Neural cell (in vitro differentiated cells): Measurements from ENCODE around the gene TMEM254. TPM values are rescaled to one million over a fixed set of nuclear protein-coding genes. Genes with fewer than 3 reads are reported as not detected.

Experiments
- H2AFZ ChIP-seq: fragments of 200-600, 300-800 bp; sonication (generic), shearing (Covaris generic); 2 replicates; pipeline ENCODE4 v1.6.0; 2014; ENCODE audit warnings: low read depth, mild to moderate bottlenecking, antibody characterized with exemption, low read length, moderate library complexity
- H3F3A ChIP-seq: fragments of 200-600 bp; shearing (Covaris generic); 2 replicates; pipeline ENCODE4 v1.6.1; 2016; ENCODE audit warnings: mild to moderate bottlenecking, moderate library complexity, mixed read lengths, antibody characterized with exemption, low read length; ENCODE audit not compliant: insufficient read depth, poor library complexity, severe bottlenecking
- H3K27ac ChIP-seq: fragments of 200-600, 300-800 bp; sonication (generic), shearing (Covaris generic); 2 replicates; pipeline ENCODE4 v1.5.1; 2014; ENCODE audit warnings: mild to moderate bottlenecking, low read length, moderate library complexity
- H3K27me3 ChIP-seq: fragments of 300-800, 200-600 bp; sonication (generic), shearing (Covaris generic); 2 replicates; pipeline ENCODE4 v1.6.0; 2014; ENCODE audit warnings: mild to moderate bottlenecking, low read depth, low read length, moderate library complexity; ENCODE audit not compliant: insufficient read depth
- H3K36me3 ChIP-seq: fragments of 300-800, 200-600 bp; sonication (generic), shearing (Covaris generic); 2 replicates; pipeline ENCODE4 v1.5.1; 2014; ENCODE audit warnings: mild to moderate bottlenecking, antibody characterized with exemption, low read length, moderate library complexity; ENCODE audit not compliant: insufficient read depth
- H3K4me2 ChIP-seq: fragments of 300-800, 200-600 bp; sonication (generic), shearing (Covaris generic); 2 replicates; pipeline ENCODE4 v1.6.0; 2014; ENCODE audit warnings: mild to moderate bottlenecking, low read length
- H3K4me3 ChIP-seq: fragments of 300-800, 200-600 bp; sonication (generic), shearing (Covaris generic); 2 replicates; pipeline ENCODE4 v1.5.1; 2014; ENCODE audit warnings: mild to moderate bottlenecking, low read length, moderate library complexity
- H3K79me2 ChIP-seq: fragments of 200-600 bp; shearing (Covaris generic); replicated peaks from 2 replicates; pipeline ENCODE4 v1.6.0; 2014; ENCODE audit warnings: mild to moderate bottlenecking, low read length, moderate library complexity; ENCODE audit not compliant: insufficient read depth
- H3K9ac ChIP-seq: fragments of 300-800, 200-600 bp; sonication (generic), shearing (Covaris generic); 2 replicates; pipeline ENCODE4 v1.6.1; 2016; ENCODE audit warnings: mild to moderate bottlenecking, low read length, mixed read lengths
- H3K9me2 ChIP-seq: fragments of 200-600 bp; shearing (Covaris generic); 2 replicates; pipeline ENCODE4 v1.6.1; 2016; ENCODE audit warnings: mild to moderate bottlenecking, low read length, mixed read lengths; ENCODE audit not compliant: insufficient read depth
- H3K9me3 ChIP-seq: fragments of 200-600, 300-800 bp; sonication (generic), shearing (Covaris generic); 2 replicates; pipeline ENCODE4 v1.6.1; 2016; ENCODE audit warnings: mild to moderate bottlenecking, mixed run types, low read length, moderate library complexity, mixed read lengths
- H4K20me1 ChIP-seq: fragments of 200-600 bp; shearing (Covaris generic); 2 replicates; pipeline ENCODE4 v1.6.1; 2016; ENCODE audit warnings: mild to moderate bottlenecking, mixed run types; ENCODE audit not compliant: insufficient read depth
- EP300 ChIP-seq: fragments of 450-650 bp; conservative IDR thresholded peaks from 2 replicates; pipeline ENCODE4 v1.6.1; 2014; ENCODE audit warnings: antibody characterized with exemption, mild to moderate bottlenecking, moderate library complexity; ENCODE audit not compliant: poor library complexity, severe bottlenecking
- EZH2 ChIP-seq: fragments of 200-600, 300-800 bp; shearing (Covaris generic), sonication (generic); IDR thresholded peaks from 2 replicates; pipeline ENCODE4 v1.6.1; 2014; ENCODE audit warnings: antibody characterized with exemption, low read length, borderline replicate concordance, mild to moderate bottlenecking; ENCODE audit not compliant: insufficient read depth, poor library complexity, severe bottlenecking
- POLR2AphosphoS5 ChIP-seq: IDR thresholded peaks from 2 replicates; pipeline ENCODE4 v1.6.1; 2012
- RAD21 ChIP-seq: fragments of 450-650 bp; conservative IDR thresholded peaks from 2 replicates; pipeline ENCODE4 v1.6.1; 2014; ENCODE audit warnings: antibody characterized with exemption, mild to moderate bottlenecking, moderate library complexity
- TAF1 ChIP-seq: IDR thresholded peaks from 2 replicates; pipeline ENCODE4 v1.6.1; 2012; ENCODE audit warnings: low read depth
- polyA plus RNA-seq: library from polyadenylated mRNA; depleted of rRNA; stranded (reverse); fragments of >200 nt; gene quantifications from 2 replicates; pipeline ENCODE4 v1.2.3, GENCODE V29; 2014
- TF ChIP-seq, protein P1 (sequence below): fragments of 450-650 bp; IDR thresholded peaks from 2 replicates; pipeline ENCODE4 v1.5.1; 2014; ENCODE audit warnings: antibody characterized with exemption, mild to moderate bottlenecking, moderate library complexity; ENCODE audit not compliant: poor library complexity, severe bottlenecking
- TF ChIP-seq, protein P2 (sequence below): IDR thresholded peaks from 2 replicates; pipeline ENCODE4 v1.6.1; 2012; ENCODE audit warnings: borderline replicate concordance

The TMEM254 gene
- polyA plus RNA-seq, 1 donor from 2014 or later: 24.3 TPM

DNA sequence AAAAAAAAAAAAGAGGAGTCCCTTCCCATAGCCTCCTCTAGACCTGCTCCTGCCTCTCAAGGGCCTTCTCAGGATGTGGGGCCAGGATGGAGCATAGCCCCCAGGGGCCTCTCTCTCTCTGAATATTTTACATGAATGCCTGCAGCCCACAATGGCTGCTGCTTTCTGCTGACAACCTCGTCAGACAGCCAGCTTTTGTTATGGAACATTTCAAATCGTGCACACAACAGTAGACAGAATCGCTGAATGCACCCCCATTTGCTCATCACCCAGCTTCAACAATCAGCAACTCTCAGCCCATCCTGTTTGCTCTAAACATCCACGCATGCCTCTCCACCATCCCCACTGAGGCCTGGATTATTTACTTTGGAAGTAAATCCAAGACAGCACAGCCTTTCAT lies 59.5 kb downstream of the TMEM254 start:
- Histone ChIP-seq H3K4me2 (no peak overlapping the region), H3K9me3 (no peaks in the 10 kb centered on the region), H3K9me2 (no peaks in the 10 kb centered on the region), H3K9ac (no peak overlapping the region), H3K79me2 (no peaks in the 10 kb centered on the region), H3K27ac (no peak overlapping the region), H3K36me3 (no peaks in the 10 kb centered on the region), H3K27me3 (peaks cover 10% of the 10 kb centered on the region), H3K4me3 (no peak overlapping the region), H4K20me1 (no peaks in the 10 kb centered on the region), H2AFZ (no peak overlapping the region), H3F3A (no peaks in the 10 kb centered on the region)
- TF ChIP-seq TAF1: no peak
- no peak for TF ChIP-seq EZH2
- TF ChIP-seq, protein P1, sequence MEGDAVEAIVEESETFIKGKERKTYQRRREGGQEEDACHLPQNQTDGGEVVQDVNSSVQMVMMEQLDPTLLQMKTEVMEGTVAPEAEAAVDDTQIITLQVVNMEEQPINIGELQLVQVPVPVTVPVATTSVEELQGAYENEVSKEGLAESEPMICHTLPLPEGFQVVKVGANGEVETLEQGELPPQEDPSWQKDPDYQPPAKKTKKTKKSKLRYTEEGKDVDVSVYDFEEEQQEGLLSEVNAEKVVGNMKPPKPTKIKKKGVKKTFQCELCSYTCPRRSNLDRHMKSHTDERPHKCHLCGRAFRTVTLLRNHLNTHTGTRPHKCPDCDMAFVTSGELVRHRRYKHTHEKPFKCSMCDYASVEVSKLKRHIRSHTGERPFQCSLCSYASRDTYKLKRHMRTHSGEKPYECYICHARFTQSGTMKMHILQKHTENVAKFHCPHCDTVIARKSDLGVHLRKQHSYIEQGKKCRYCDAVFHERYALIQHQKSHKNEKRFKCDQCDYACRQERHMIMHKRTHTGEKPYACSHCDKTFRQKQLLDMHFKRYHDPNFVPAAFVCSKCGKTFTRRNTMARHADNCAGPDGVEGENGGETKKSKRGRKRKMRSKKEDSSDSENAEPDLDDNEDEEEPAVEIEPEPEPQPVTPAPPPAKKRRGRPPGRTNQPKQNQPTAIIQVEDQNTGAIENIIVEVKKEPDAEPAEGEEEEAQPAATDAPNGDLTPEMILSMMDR: no peak
- peak; percentile 67 for TF ChIP-seq POLR2AphosphoS5

GRCh38 chr10:80139265-80139664 lies 60.8 kb downstream of the TMEM254 start:
- H2AFZ ChIP-seq: no peak overlapping the region
- H3F3A ChIP-seq: no peaks in the 10 kb centered on the region
- no peaks in the 10 kb centered on the region for H3K9me2 ChIP-seq
- H3K27me3 ChIP-seq: no peaks in the 10 kb centered on the region
- no peak overlapping the region for H3K4me3 ChIP-seq
- H3K9me3 ChIP-seq: no peaks in the 10 kb centered on the region
- no peaks in the 10 kb centered on the region for H3K36me3 ChIP-seq
- TF ChIP-seq, protein P1: no peak
- no peak for TF ChIP-seq EP300
- TF ChIP-seq, protein P2, sequence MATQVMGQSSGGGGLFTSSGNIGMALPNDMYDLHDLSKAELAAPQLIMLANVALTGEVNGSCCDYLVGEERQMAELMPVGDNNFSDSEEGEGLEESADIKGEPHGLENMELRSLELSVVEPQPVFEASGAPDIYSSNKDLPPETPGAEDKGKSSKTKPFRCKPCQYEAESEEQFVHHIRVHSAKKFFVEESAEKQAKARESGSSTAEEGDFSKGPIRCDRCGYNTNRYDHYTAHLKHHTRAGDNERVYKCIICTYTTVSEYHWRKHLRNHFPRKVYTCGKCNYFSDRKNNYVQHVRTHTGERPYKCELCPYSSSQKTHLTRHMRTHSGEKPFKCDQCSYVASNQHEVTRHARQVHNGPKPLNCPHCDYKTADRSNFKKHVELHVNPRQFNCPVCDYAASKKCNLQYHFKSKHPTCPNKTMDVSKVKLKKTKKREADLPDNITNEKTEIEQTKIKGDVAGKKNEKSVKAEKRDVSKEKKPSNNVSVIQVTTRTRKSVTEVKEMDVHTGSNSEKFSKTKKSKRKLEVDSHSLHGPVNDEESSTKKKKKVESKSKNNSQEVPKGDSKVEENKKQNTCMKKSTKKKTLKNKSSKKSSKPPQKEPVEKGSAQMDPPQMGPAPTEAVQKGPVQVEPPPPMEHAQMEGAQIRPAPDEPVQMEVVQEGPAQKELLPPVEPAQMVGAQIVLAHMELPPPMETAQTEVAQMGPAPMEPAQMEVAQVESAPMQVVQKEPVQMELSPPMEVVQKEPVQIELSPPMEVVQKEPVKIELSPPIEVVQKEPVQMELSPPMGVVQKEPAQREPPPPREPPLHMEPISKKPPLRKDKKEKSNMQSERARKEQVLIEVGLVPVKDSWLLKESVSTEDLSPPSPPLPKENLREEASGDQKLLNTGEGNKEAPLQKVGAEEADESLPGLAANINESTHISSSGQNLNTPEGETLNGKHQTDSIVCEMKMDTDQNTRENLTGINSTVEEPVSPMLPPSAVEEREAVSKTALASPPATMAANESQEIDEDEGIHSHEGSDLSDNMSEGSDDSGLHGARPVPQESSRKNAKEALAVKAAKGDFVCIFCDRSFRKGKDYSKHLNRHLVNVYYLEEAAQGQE: no peak
- no peaks in the 10 kb centered on the region for H4K20me1 ChIP-seq
- H3K79me2 ChIP-seq: no peaks in the 10 kb centered on the region
- H3K4me2 ChIP-seq: no peak overlapping the region
- no peak overlapping the region for H3K9ac ChIP-seq
- no peak overlapping the region for H3K27ac ChIP-seq

DNA sequence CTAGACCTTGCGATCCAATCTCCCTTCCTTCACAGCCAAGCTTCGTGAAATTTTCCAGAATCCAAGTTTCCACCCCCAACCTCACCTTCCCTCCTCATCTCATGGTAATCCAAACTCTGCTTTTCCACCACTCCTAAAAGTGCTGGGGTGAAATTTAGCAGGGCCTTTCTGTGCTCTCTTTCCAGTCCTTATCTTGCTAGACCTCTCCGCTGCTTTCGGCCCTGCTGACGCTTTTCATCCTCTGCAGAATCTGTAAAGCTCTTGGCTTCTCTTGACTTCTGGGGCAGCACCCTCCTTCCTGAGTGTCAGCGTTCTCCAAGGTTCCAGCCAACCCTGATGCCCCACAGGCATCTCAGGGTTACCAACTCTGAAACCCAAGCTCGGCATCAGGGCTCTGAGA lies 61.8 kb downstream of the TMEM254 start:
- TF ChIP-seq, protein P1: no peak
- TF ChIP-seq EP300 (no peak), RAD21 (no peak)
- no peaks in the 10 kb centered on the region for H3K9me3 ChIP-seq

More for the DNA sequence above, 61.8 kb downstream of the TMEM254 start:
- no peaks in the 10 kb centered on the region for H3K79me2 ChIP-seq
- no peaks in the 10 kb centered on the region for H3K27me3 ChIP-seq
- no peaks in the 10 kb centered on the region for H4K20me1 ChIP-seq
- H2AFZ ChIP-seq: no peak overlapping the region
- H3K9ac ChIP-seq: no peak overlapping the region
- no peak overlapping the region for H3K4me2 ChIP-seq
- H3K4me3 ChIP-seq: no peak overlapping the region
- no peaks in the 10 kb centered on the region for H3F3A ChIP-seq
- H3K36me3 ChIP-seq: no peaks in the 10 kb centered on the region
- H3K27ac ChIP-seq: no peak overlapping the region
- no peaks in the 10 kb centered on the region for H3K9me2 ChIP-seq
